Glutamatergic neuron (in vitro differentiated cells): Measurements from ENCODE around the gene OTUB2. TPM values are rescaled to one million over a fixed set of nuclear protein-coding genes. Genes with fewer than 3 reads are reported as not detected.

Experiments
- DNase-seq: peaks from one replicate; pipeline ENCODE4 v3.0.0; 2022
- H3K27ac Mint-ChIP-seq: one replicate; pipeline ENCODE4 v1.8.0; 2020; ENCODE audit warnings: mild to moderate bottlenecking, mixed read lengths, inconsistent platforms; ENCODE audit not compliant: unreplicated experiment
- H3K27me3 Mint-ChIP-seq: one replicate; pipeline ENCODE4 v1.8.0; 2020; ENCODE audit warnings: mild to moderate bottlenecking, moderate library complexity, mixed read lengths, inconsistent platforms; ENCODE audit not compliant: unreplicated experiment
- H3K36me3 Mint-ChIP-seq: one replicate; pipeline ENCODE4 v1.8.0; 2020; ENCODE audit warnings: mild to moderate bottlenecking, mixed read lengths, inconsistent platforms; ENCODE audit not compliant: unreplicated experiment
- H3K4me1 Mint-ChIP-seq: one replicate; pipeline ENCODE4 v1.8.0; 2020; ENCODE audit warnings: mild to moderate bottlenecking, low read depth, mixed read lengths, inconsistent platforms; ENCODE audit not compliant: unreplicated experiment
- H3K4me3 Mint-ChIP-seq: one replicate; pipeline ENCODE4 v1.8.0; 2020; ENCODE audit warnings: mild to moderate bottlenecking, mixed read lengths, inconsistent platforms; ENCODE audit not compliant: unreplicated experiment
- H3K9me3 Mint-ChIP-seq: one replicate; pipeline ENCODE4 v1.8.0; 2020; ENCODE audit warnings: mild to moderate bottlenecking, moderate library complexity, mixed read lengths, inconsistent platforms; ENCODE audit not compliant: unreplicated experiment
- CTCF ChIP-seq: fragments of 200-600 bp; sonication (generic); IDR thresholded peaks from one replicate; pipeline ENCODE4 v1.5.0; 2021; ENCODE audit not compliant: partially characterized antibody, unreplicated experiment
- total RNA-seq: library from RNA; stranded (reverse); fragmentation: NEBNext Ultra II Directional; extraction: Animal tissue kit (Norgen Biotek cat#: 25700); gene quantifications from one replicate; pipeline ENCODE4 v1.2.1, GENCODE V29; 2021; ENCODE audit not compliant: unreplicated experiment

Gene OTUB2
- total RNA-seq, 1 donor from 2014 or later = 5.5 TPM

GRCh38 chr14:94027566-94028449 lies 1.7 kb downstream of the OTUB2 start:
- peak overlapping the region; percentile 34 for H3K4me3 Mint-ChIP-seq
- H3K4me1 Mint-ChIP-seq = peaks cover 3% of the 10 kb centered on the region
- H3K9me3 Mint-ChIP-seq = no peaks in the 10 kb centered on the region
- H3K27me3 Mint-ChIP-seq = peaks cover 11% of the 10 kb centered on the region
- H3K27ac Mint-ChIP-seq = no peak overlapping the region
- no peak for DNase-seq
- no peak for TF ChIP-seq CTCF
- no peaks in the 10 kb centered on the region for H3K36me3 Mint-ChIP-seq

GRCh38 chr14:94028450-94028826 lies 2.3 kb downstream of the OTUB2 start:
- peaks cover 11% of the 10 kb centered on the region for H3K27me3 Mint-ChIP-seq
- H3K9me3 Mint-ChIP-seq = no peaks in the 10 kb centered on the region
- no peak overlapping the region for H3K4me3 Mint-ChIP-seq
- H3K36me3 Mint-ChIP-seq = no peaks in the 10 kb centered on the region
- peaks cover 3% of the 10 kb centered on the region for H3K4me1 Mint-ChIP-seq
- no peak overlapping the region for H3K27ac Mint-ChIP-seq
- TF ChIP-seq CTCF = no peak
- no peak for DNase-seq

GRCh38 chr14:94029265-94029664 lies 3.1 kb downstream of the OTUB2 start:
- no peak for TF ChIP-seq CTCF
- Mint-ChIP-seq H3K4me1 (peaks cover 3% of the 10 kb centered on the region), H3K9me3 (no peaks in the 10 kb centered on the region), H3K4me3 (no peak overlapping the region), H3K27ac (no peak overlapping the region), H3K27me3 (peaks cover 11% of the 10 kb centered on the region), H3K36me3 (no peaks in the 10 kb centered on the region)
- DNase-seq = no peak

GRCh38 chr14:94029671-94030203 lies 3.6 kb downstream of the OTUB2 start:
- no peak for DNase-seq
- peaks cover 11% of the 10 kb centered on the region for H3K27me3 Mint-ChIP-seq
- H3K9me3 Mint-ChIP-seq = no peaks in the 10 kb centered on the region
- no peak for TF ChIP-seq CTCF
- H3K36me3 Mint-ChIP-seq = no peaks in the 10 kb centered on the region
- H3K4me1 Mint-ChIP-seq = peaks cover 3% of the 10 kb centered on the region
- no peak overlapping the region for H3K4me3 Mint-ChIP-seq
- H3K27ac Mint-ChIP-seq = no peak overlapping the region

DNA sequence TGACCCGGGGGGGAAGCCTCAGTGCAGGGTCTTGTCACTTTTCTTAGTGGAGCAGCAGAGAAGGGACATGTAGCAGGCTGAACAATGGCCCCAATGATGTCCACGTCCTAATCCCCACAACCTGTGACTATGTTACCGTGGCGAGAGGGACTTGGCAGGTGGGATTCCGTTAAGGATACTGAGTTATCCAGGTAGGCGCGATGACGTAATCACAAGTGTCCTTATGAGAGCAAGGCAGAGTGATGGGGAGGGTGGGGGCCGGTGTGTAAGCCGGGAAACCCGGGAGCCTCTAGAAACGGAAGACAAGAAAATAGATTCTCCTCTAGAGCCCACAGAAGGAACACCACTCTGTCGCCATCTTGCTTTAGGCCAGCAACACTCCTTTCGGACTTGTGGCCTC lies 4.4 kb downstream of the OTUB2 start:
- TF ChIP-seq CTCF = no peak
- no peaks in the 10 kb centered on the region for H3K9me3 Mint-ChIP-seq
- H3K36me3 Mint-ChIP-seq = no peaks in the 10 kb centered on the region
- H3K4me1 Mint-ChIP-seq = peaks cover 3% of the 10 kb centered on the region
- peaks cover 11% of the 10 kb centered on the region for H3K27me3 Mint-ChIP-seq
- no peak overlapping the region for H3K4me3 Mint-ChIP-seq
- DNase-seq = no peak
- no peak overlapping the region for H3K27ac Mint-ChIP-seq
